GM12878 (cell line): ENCODE results near the gene IL26. TPM values are rescaled to one million over a fixed set of nuclear protein-coding genes. Genes with fewer than 3 reads are reported as not detected.

Source experiments
- ATAC-seq: fragments of 200-7000 bp; cut with Tn5 transposase; 3 replicates; pipeline ENCODE4 v1.9.1; 2020; ENCODE audit warnings: mild to moderate bottlenecking, moderate library complexity
- BruUV-seq: library from RNA; stranded (reverse); fragments of 400-500 nt; replicated peaks from 2 replicates; lab custom pipeline; 2021; lab: Mats Ljungman, UMichigan
- CTCF ChIA-PET: fragments of 300-600 bp; sonication (Branson Sonifier 250); formaldehyde crosslinking; extraction: SDS; loops from one replicate; lab custom pipeline; 2021; ENCODE audit warnings: inconsistent platforms; lab: Yijun Ruan, JAX
- POLR2A ChIA-PET: fragments of 350-600 bp; formaldehyde crosslinking; extraction: SDS; loops from one replicate; lab custom pipeline; 2021; ENCODE audit warnings: inconsistent platforms; lab: Charles Lee
- RAD21 ChIA-PET: fragments of 300-600 bp; sonication (Branson Sonifier 250); formaldehyde crosslinking; loops from one replicate; lab custom pipeline; 2023; ENCODE audit warnings: antibody characterized with exemption; ENCODE audit not compliant: unreplicated experiment; lab: Charles Lee
- SMC1A ChIA-PET: fragments of 300-600 bp; sonication (Branson Sonifier 250); formaldehyde crosslinking; loops from one replicate; lab custom pipeline; 2023; ENCODE audit not compliant: unreplicated experiment, uncharacterized antibody; lab: Charles Lee
- DNase-seq: peaks from one replicate; pipeline ENCODE4 v3.0.0-alpha.2; 2011; ENCODE audit warnings: low read depth, low spot score
- FAIRE-seq: peaks from 3 replicates; lab custom pipeline; 2011; peaks lifted over from hg19 to GRCh38; lab: Jason Lieb, UNC
- H2AFZ ChIP-seq: 2 replicates; pipeline ENCODE4 v1.6.0; 2011; ENCODE audit warnings: low read depth, low read length, control low read depth; ENCODE audit not compliant: control insufficient read depth
- H3K27ac ChIP-seq: 2 replicates; pipeline ENCODE4 v1.5.1; 2011; ENCODE audit warnings: control low read depth; ENCODE audit not compliant: control insufficient read depth, insufficient read depth
- H3K27me3 ChIP-seq, 2 experiments: replicated peaks in 1 of 2; 2 replicates each; pipeline versions ENCODE4 v1.6.0 to v1.6.1; 2011; ENCODE audit warnings: low read length in 1 of 2; ENCODE audit not compliant: control insufficient read depth in 2 of 2, insufficient read depth in 2 of 2
- H3K36me3 ChIP-seq, 2 experiments: 2 replicates each; pipeline ENCODE4 v1.5.1; 2011; ENCODE audit warnings: low read length in 1 of 2; ENCODE audit not compliant: control insufficient read depth in 2 of 2, insufficient read depth in 2 of 2
- H3K4me1 ChIP-seq: 2 replicates; pipeline ENCODE4 v1.6.1; 2011; ENCODE audit warnings: mild to moderate bottlenecking, low read length, moderate library complexity, mixed read lengths; ENCODE audit not compliant: control insufficient read depth, insufficient read depth
- H3K4me2 ChIP-seq: 2 replicates; pipeline ENCODE4 v1.6.0; 2011; ENCODE audit warnings: control low read depth; ENCODE audit not compliant: control insufficient read depth, insufficient read depth
- H3K4me3 ChIP-seq: fragments of 200-600 bp; sonication (generic); 2 replicates; pipeline ENCODE4 v1.5.1; 2016
- H3K79me2 ChIP-seq: 2 replicates; pipeline ENCODE4 v1.6.0; 2011; ENCODE audit warnings: low read length; ENCODE audit not compliant: control insufficient read depth, insufficient read depth
- H3K9ac ChIP-seq: 2 replicates; pipeline ENCODE4 v1.8.0; 2011; ENCODE audit warnings: low read length, control low read depth, mixed read lengths; ENCODE audit not compliant: control insufficient read depth, insufficient read depth
- H3K9me3 ChIP-seq: replicated peaks from 3 replicates; pipeline ENCODE4 v1.5.1; 2011; ENCODE audit warnings: mild to moderate bottlenecking, low read length; ENCODE audit not compliant: control insufficient read depth, insufficient read depth
- H4K20me1 ChIP-seq: 2 replicates; pipeline ENCODE4 v1.6.0; 2011; ENCODE audit not compliant: control insufficient read depth, insufficient read depth
- ASH2L ChIP-seq: fragments of 300-600, 200-600 bp; sonication (generic); IDR thresholded peaks from 2 replicates; pipeline ENCODE4 v1.6.1; 2017; ENCODE audit warnings: low read depth, mild to moderate bottlenecking, borderline replicate concordance
- BACH1 ChIP-seq: fragments of 450-650 bp; IDR thresholded peaks from 2 replicates; pipeline ENCODE4 v1.6.1; 2017; ENCODE audit warnings: mild to moderate bottlenecking, borderline replicate concordance
- CEBPB ChIP-seq, 2 experiments: fragments of 150-350 bp in 1 of 2; IDR thresholded peaks; 2 replicates each; pipeline ENCODE4 v1.6.1; 2012 to 2014; ENCODE audit warnings: low read depth in 2 of 2, low read length in 2 of 2, borderline replicate concordance in 1 of 2, inconsistent platforms in 1 of 2
- CHD2 ChIP-seq: IDR thresholded peaks from 2 replicates; pipeline ENCODE4 v1.6.1; 2011; ENCODE audit warnings: low read depth, low read length, improper control_type of control experiment, borderline replicate concordance
- CHD4 ChIP-seq: fragments of 200-600 bp; sonication (generic); IDR thresholded peaks from 2 replicates; pipeline ENCODE4 v1.6.1; 2016; ENCODE audit warnings: mild to moderate bottlenecking
- CREM ChIP-seq: IDR thresholded peaks from 2 replicates; pipeline ENCODE4 v1.6.1; 2014; ENCODE audit warnings: antibody characterized with exemption, low read depth
- ESRRA ChIP-seq: IDR thresholded peaks from 2 replicates; pipeline ENCODE4 v1.6.1; 2012; ENCODE audit warnings: mild to moderate bottlenecking, low read length, improper control_type of control experiment
- EZH2 ChIP-seq: IDR thresholded peaks from 2 replicates; pipeline ENCODE4 v1.6.1; 2012; ENCODE audit warnings: low read depth, mild to moderate bottlenecking, control low read depth, inconsistent platforms, low read length, borderline replicate concordance; ENCODE audit not compliant: control insufficient read depth
- HCFC1 ChIP-seq: fragments of 150-350 bp; IDR thresholded peaks from 2 replicates; pipeline ENCODE4 v1.6.1; 2014; ENCODE audit warnings: low read length
- IRF4 ChIP-seq: IDR thresholded peaks from 2 replicates; pipeline ENCODE4 v1.6.1; 2011; ENCODE audit warnings: low read depth, low read length
- SMAD5 ChIP-seq: IDR thresholded peaks from 2 replicates; pipeline ENCODE4 v1.6.1; 2016; ENCODE audit warnings: antibody characterized with exemption, low read depth
- YY1 ChIP-seq: IDR thresholded peaks from 2 replicates; pipeline ENCODE4 v1.6.1; 2011; ENCODE audit warnings: low read depth, mild to moderate bottlenecking, low read length
- WGBS: methylation state at CpG from one replicate; pipeline ENCODE4 v1.1.6; 2016; ENCODE audit warnings: low lambda C conversion rate; ENCODE audit not compliant: insufficient replicate concordance, insufficient coverage; ENCODE audit errors: missing lambda C conversion rate; 5-methylcytosine and 5-hydroxymethylcytosine counted together
- in situ Hi-C: fragments of 300-500 bp; cut with MboI; formaldehyde crosslinking; loops from 9 replicates; pipeline ENCODE4 v1.14.3; 2018; ENCODE audit warnings: mixed read lengths
- intact Hi-C: fragments of 100-400 bp; cut with micrococcal nuclease; formaldehyde crosslinking; loops from one replicate; pipeline ENCODE4 v1.14.2; 2022; ENCODE audit not compliant: unreplicated experiment
- polyA plus RNA-seq, 11 experiments: library from polyadenylated mRNA; depleted of rRNA in 4 of 11; unstranded in 6 of 11; stranded (reverse) in 5 of 11; fragments of >200 nt; fragmentation: Nextera tagmentation in 4 of 11; fragmentation: Illumina TruSeq in 1 of 11; extraction: Ambion mirVana in 4 of 11; extraction: Trizol in 1 of 11; gene quantifications; 1 replicate in 1 of 11; 2 replicates in 10 of 11; pipeline versions ENCODE4 v1.2.1 to v1.2.3, GENCODE V29; 2011 to 2016; ENCODE audit warnings: inconsistent platforms in 2 of 11, missing spikeins in 2 of 11, low read depth in 1 of 11
- total RNA-seq, 4 experiments: library from RNA; depleted of rRNA in 3 of 4; stranded (reverse); fragments of >200 nt in 3 of 4; fragmentation: Illumina TruSeq in 1 of 4; extraction: Trizol in 1 of 4; gene quantifications; 2 replicates each; pipeline versions ENCODE4 v1.2.1 to v1.2.3, GENCODE V29; 2013 to 2021
- TF ChIP-seq, protein P1 (sequence below): IDR thresholded peaks from 2 replicates; pipeline ENCODE4 v1.6.1; 2012; ENCODE audit warnings: mild to moderate bottlenecking, low read depth, low read length
- TF ChIP-seq, protein P2 (sequence below): fragments of 450-650 bp; formaldehyde crosslinking; IDR thresholded peaks from 2 replicates; pipeline ENCODE4 v1.4.0; 2022; ENCODE audit warnings: mild to moderate bottlenecking, moderate library complexity
- TF ChIP-seq, protein P3 (sequence below): IDR thresholded peaks from 2 replicates; pipeline ENCODE4 v1.6.1; 2012; ENCODE audit warnings: low read depth, low read length, improper control_type of control experiment

IL26 gene
- total and polyA plus RNA-seq, 10 of the 15 experiments (the other 5 are each of a cell fraction or from before 2014, with no cell fraction given): not detected

DNA sequence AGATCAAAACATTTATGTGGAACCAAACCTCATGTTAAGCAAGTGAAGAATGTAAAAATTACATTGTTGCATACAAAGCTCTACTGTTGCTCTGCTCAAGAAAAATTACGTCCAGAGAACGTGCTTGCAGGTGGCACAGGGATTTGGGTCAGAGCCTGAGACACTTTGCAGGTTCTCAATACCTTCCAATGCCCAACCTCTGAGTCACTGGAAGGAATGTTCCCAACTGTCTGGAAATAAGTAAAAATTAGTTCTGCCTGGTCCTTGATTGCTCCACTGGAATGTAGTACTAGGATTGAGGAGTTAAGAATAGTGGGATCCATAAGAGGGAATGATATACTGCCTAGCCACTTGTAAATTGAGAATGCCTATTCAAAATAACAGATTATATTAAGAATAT is 63.2 kb downstream of the IL26 start:
- peaks cover 18% of the 10 kb centered on the region for H3K4me1 ChIP-seq
- BruUV-seq: no TSS peak
- DNase-seq (no peak), FAIRE-seq (no peak), ATAC-seq (no peak)
- H3K9ac ChIP-seq: no peak overlapping the region
- no peak overlapping the region for H3K4me3 ChIP-seq
- ChIA-PET POLR2A (no interaction called here), SMC1A (interaction anchor here (0.6 to 1.4 kb wide), 4 partner anchors 17 to 173 kb away, joined by 3 to 5 read pairs (median 4); partner anchors contain the start of gene IFNG-AS1), RAD21 (no interaction called here), CTCF (interaction anchor here (0.7 kb wide), 1 partner anchor 28 kb away, joined by 3 read pairs; no protein-coding TSS in a partner anchor)
- TF ChIP-seq CEBPB (IDR thresholded peaks at IDR 0.05; ENCODE audit: borderline replicate concordance in 1 of 2, low read depth in 2 of 2, low read length in 2 of 2): no peak
- TF ChIP-seq YY1: no peak
- no peak for TF ChIP-seq SMAD5
- TF ChIP-seq, protein P1, sequence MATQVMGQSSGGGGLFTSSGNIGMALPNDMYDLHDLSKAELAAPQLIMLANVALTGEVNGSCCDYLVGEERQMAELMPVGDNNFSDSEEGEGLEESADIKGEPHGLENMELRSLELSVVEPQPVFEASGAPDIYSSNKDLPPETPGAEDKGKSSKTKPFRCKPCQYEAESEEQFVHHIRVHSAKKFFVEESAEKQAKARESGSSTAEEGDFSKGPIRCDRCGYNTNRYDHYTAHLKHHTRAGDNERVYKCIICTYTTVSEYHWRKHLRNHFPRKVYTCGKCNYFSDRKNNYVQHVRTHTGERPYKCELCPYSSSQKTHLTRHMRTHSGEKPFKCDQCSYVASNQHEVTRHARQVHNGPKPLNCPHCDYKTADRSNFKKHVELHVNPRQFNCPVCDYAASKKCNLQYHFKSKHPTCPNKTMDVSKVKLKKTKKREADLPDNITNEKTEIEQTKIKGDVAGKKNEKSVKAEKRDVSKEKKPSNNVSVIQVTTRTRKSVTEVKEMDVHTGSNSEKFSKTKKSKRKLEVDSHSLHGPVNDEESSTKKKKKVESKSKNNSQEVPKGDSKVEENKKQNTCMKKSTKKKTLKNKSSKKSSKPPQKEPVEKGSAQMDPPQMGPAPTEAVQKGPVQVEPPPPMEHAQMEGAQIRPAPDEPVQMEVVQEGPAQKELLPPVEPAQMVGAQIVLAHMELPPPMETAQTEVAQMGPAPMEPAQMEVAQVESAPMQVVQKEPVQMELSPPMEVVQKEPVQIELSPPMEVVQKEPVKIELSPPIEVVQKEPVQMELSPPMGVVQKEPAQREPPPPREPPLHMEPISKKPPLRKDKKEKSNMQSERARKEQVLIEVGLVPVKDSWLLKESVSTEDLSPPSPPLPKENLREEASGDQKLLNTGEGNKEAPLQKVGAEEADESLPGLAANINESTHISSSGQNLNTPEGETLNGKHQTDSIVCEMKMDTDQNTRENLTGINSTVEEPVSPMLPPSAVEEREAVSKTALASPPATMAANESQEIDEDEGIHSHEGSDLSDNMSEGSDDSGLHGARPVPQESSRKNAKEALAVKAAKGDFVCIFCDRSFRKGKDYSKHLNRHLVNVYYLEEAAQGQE: no peak
- TF ChIP-seq BACH1: no peak
- TF ChIP-seq ESRRA: no peak
- no peak for TF ChIP-seq EZH2
- no peak for TF ChIP-seq HCFC1
- TF ChIP-seq, protein P2, sequence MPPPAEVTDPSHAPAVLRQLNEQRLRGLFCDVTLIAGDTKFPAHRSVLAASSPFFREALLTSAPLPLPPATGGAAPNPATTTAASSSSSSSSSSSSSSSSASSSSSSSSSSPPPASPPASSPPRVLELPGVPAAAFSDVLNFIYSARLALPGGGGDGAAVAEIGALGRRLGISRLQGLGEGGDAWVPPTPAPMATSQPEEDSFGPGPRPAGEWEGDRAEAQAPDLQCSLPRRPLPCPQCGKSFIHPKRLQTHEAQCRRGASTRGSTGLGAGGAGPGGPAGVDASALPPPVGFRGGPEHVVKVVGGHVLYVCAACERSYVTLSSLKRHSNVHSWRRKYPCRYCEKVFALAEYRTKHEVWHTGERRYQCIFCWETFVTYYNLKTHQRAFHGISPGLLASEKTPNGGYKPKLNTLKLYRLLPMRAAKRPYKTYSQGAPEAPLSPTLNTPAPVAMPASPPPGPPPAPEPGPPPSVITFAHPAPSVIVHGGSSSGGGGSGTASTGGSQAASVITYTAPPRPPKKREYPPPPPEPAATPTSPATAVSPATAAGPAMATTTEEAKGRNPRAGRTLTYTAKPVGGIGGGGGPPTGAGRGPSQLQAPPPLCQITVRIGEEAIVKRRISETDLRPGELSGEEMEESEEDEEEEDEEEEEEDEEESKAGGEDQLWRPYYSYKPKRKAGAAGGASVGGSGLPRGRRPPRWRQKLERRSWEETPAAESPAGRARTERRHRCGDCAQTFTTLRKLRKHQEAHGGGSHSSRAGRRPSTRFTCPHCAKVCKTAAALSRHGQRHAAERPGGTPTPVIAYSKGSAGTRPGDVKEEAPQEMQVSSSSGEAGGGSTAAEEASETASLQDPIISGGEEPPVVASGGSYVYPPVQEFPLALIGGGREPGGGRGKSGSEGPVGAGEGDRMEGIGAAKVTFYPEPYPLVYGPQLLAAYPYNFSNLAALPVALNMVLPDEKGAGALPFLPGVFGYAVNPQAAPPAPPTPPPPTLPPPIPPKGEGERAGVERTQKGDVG (CRISPR knock-in tag): no peak
- TF ChIP-seq IRF4: no peak
- TF ChIP-seq CHD2: no peak
- TF ChIP-seq CHD4: no peak
- TF ChIP-seq, protein P3, sequence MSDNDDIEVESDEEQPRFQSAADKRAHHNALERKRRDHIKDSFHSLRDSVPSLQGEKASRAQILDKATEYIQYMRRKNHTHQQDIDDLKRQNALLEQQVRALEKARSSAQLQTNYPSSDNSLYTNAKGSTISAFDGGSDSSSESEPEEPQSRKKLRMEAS: no peak
- no peak for TF ChIP-seq ASH2L
- no peak for TF ChIP-seq CREM
- no peak overlapping the region for H3K27ac ChIP-seq
- 93% methylated on average over 2 of the region's 2 CpGs for WGBS
- H3K79me2 ChIP-seq: no peaks in the 10 kb centered on the region
- in situ Hi-C loops (no loop called here), intact Hi-C loops (no loop called here)
- no peaks in the 10 kb centered on the region; the same call in 2 of the 3 replicates for H3K9me3 ChIP-seq
- H3K4me2 ChIP-seq: no peak overlapping the region
- H3K27me3 ChIP-seq: peaks cover 0 to 8% of the 10 kb centered on the region in 2 experiments; a peak in 1 of 4 replicates
- H3K36me3 ChIP-seq: no peaks in the 10 kb centered on the region
- H2AFZ ChIP-seq: no peak overlapping the region
- no peaks in the 10 kb centered on the region for H4K20me1 ChIP-seq
